OCI-LY3 (cell line): Measurements from ENCODE around the gene TLE3.

Experiments used
- H2AFZ ChIP-seq: fragments of 200-600, 300-600 bp; shearing (Covaris generic); 2 replicates; pipeline ENCODE4 v1.6.0; 2014; ENCODE audit warnings: antibody characterized with exemption, low read depth, low read length
- H3K27ac ChIP-seq: fragments of 200-600, 300-600 bp; sonication (generic); 2 replicates; pipeline ENCODE4 v1.5.1; 2014; ENCODE audit warnings: mild to moderate bottlenecking, low read length, moderate library complexity, mixed read lengths
- H3K27me3 ChIP-seq: fragments of 200-600, 300-600 bp; sonication (generic); 2 replicates; pipeline ENCODE4 v1.6.1; 2014; ENCODE audit warnings: low read depth, low read length, mixed read lengths
- H3K36me3 ChIP-seq: fragments of 200-600, 300-600 bp; sonication (generic); replicated peaks from 2 replicates; pipeline ENCODE3; 2014; ENCODE audit warnings: low read depth, low read length, mixed read lengths
- H3K4me1 ChIP-seq: fragments of 300-600, 200-600 bp; sonication (generic); 2 replicates; pipeline ENCODE4 v1.6.1; 2014; ENCODE audit warnings: low read length, mixed read lengths
- H3K4me2 ChIP-seq: fragments of 200-600, 300-600 bp; sonication (generic); 2 replicates; pipeline ENCODE4 v1.6.1; 2014; ENCODE audit warnings: low read length, mixed read lengths
- H3K4me3 ChIP-seq: fragments of 300-600, 200-600 bp; sonication (generic); 2 replicates; pipeline ENCODE4 v1.5.1; 2014; ENCODE audit warnings: antibody characterized with exemption, mild to moderate bottlenecking, low read length, moderate library complexity
- H3K79me2 ChIP-seq: fragments of 300-600, 200-600 bp; shearing (Covaris generic); 2 replicates; pipeline ENCODE4 v1.6.1; 2014; ENCODE audit warnings: mild to moderate bottlenecking, low read length, mixed read lengths
- H3K9ac ChIP-seq: fragments of 300-600, 200-600 bp; shearing (Covaris generic); 2 replicates; pipeline ENCODE4 v1.6.0; 2014; ENCODE audit warnings: mild to moderate bottlenecking, low read length, moderate library complexity
- H3K9me3 ChIP-seq: fragments of 200-600, 300-600 bp; shearing (Covaris generic); 2 replicates; pipeline ENCODE4 v1.6.1; 2014; ENCODE audit warnings: low read length, mixed read lengths; ENCODE audit not compliant: insufficient read depth
- H4K20me1 ChIP-seq: fragments of 200-600, 300-600 bp; sonication (generic); 2 replicates; pipeline ENCODE4 v1.6.1; 2016; ENCODE audit warnings: low read length, mixed read lengths; ENCODE audit not compliant: insufficient read depth
- CTCF ChIP-seq: fragments of 200-600, 300-600 bp; sonication (generic); IDR thresholded peaks from 2 replicates; pipeline ENCODE4 v1.5.1; 2014; ENCODE audit warnings: antibody characterized with exemption, low read length, low read depth
- EZH2phosphoT487 ChIP-seq: fragments of 200-600 bp; shearing (Covaris generic); IDR thresholded peaks from 2 replicates; pipeline ENCODE4 v1.6.1; 2018; ENCODE audit warnings: antibody characterized with exemption, mixed run types, low read depth

The TLE3 gene

DNA sequence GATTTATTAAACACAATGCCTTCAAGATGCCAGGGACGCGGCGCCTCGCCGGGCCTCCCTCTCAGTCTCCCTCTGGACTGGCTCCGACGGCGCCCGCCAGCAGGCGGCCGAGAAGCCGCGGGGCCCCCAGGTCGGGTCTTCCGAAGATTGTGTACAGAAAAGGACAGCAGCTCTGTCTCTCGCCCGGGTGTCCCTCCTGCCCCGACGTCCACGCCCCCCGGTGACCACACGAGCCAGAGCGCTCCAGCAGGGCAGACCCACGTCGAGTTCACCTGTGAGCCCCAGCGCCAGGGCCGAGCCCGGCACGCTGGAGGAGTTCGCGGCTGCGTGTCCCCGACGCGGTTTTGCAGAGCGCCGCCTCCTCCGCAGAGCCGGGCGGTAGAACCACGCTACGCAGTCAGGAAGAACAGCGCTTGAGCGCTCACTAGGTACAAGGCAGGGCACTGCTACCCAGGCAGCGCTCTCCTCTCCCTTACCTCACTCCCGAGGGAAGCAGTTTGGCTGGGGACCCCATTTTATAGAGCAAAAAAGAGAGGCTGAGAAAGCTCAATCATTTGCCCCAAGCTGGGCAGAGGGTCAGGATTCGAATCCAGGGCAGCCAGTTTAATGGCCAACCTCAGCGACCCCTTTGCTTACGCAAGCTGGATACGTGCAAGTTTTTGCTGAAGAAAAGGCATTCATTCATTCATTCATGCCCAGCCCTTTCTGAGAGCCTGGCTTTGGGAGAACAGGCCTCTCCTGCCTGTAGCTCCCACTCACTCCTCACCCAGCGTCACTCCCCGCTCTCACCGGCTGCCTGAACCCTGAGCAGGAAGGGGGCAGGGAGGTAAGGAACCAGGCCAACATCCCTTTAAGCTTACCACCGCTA lies 3.0 kb upstream of the TLE3 start:
- Histone ChIP-seq H3K9ac (peak overlapping the region; percentile 54), H2AFZ (peak overlapping the region; percentile 10; the same call in 1 of the 2 replicates), H3K4me3 (peak overlapping the region; percentile 70), H3K36me3 (peaks cover 14% of the 10 kb centered on the region), H4K20me1 (peaks cover 9% of the 10 kb centered on the region), H3K9me3 (no peaks in the 10 kb centered on the region), H3K4me2 (peak overlapping the region; percentile 65), H3K27me3 (no peaks in the 10 kb centered on the region), H3K4me1 (peaks cover 41% of the 10 kb centered on the region), H3K79me2 (peaks cover 20% of the 10 kb centered on the region), H3K27ac (no peak overlapping the region)
- peak; percentile 31 for TF ChIP-seq CTCF
- TF ChIP-seq EZH2phosphoT487 = no peak

- Histone ChIP-seq H4K20me1 (peaks cover 15% of the 10 kb centered on the region), H3K9me3 (no peaks in the 10 kb centered on the region), H3K4me1 (peaks cover 47% of the 10 kb centered on the region), H3K4me3 (peak overlapping the region; percentile 70), H3K9ac (peak overlapping the region; percentile 54), H3K79me2 (peaks cover 27% of the 10 kb centered on the region), H3K4me2 (peak overlapping the region; percentile 65), H3K27me3 (no peaks in the 10 kb centered on the region), H2AFZ (peak overlapping the region; percentile 10; the same call in 1 of the 2 replicates), H3K36me3 (peaks cover 21% of the 10 kb centered on the region), H3K27ac (no peak overlapping the region; the same call in 1 of the 2 replicates)
- TF ChIP-seq CTCF = no peak
- no peak for TF ChIP-seq EZH2phosphoT487
These were observed 2.3 kb upstream of the TLE3 start for GRCh38 chr15:70099967-70100473.

- peaks cover 52% of the 10 kb centered on the region for H3K4me1 ChIP-seq
- peak overlapping the region; percentile 72 for H3K27ac ChIP-seq
These were observed 1.6 kb upstream of the TLE3 start for GRCh38 chr15:70099167-70099966.

More at GRCh38 chr15:70099167-70099966, 1.6 kb upstream of the TLE3 start:
- H4K20me1 ChIP-seq = peaks cover 22% of the 10 kb centered on the region
- no peaks in the 10 kb centered on the region for H3K9me3 ChIP-seq
- no peaks in the 10 kb centered on the region for H3K27me3 ChIP-seq
- H3K9ac ChIP-seq = peak overlapping the region; percentile 83
- H2AFZ ChIP-seq = no peak overlapping the region
- H3K4me2 ChIP-seq = peak overlapping the region; percentile 92
- peaks cover 28% of the 10 kb centered on the region for H3K36me3 ChIP-seq
- TF ChIP-seq CTCF = no peak
- no peak; the same call in 1 of the 2 replicates for TF ChIP-seq EZH2phosphoT487
- peaks cover 34% of the 10 kb centered on the region for H3K79me2 ChIP-seq
- peak overlapping the region; percentile 84 for H3K4me3 ChIP-seq
